Astrocyte of the hippocampus (primary cell): ENCODE data around the gene SMARCAL1.

Experiments used
- DNase-seq: peaks from one replicate; pipeline ENCODE4 v3.0.0; 2011; ENCODE audit warnings: low read depth, low spot score

Gene SMARCAL1

GRCh38 chr2:216426938-216427337 is 14.7 kb downstream of the SMARCAL1 start:
- DNase-seq, result peak; percentile 85

DNA sequence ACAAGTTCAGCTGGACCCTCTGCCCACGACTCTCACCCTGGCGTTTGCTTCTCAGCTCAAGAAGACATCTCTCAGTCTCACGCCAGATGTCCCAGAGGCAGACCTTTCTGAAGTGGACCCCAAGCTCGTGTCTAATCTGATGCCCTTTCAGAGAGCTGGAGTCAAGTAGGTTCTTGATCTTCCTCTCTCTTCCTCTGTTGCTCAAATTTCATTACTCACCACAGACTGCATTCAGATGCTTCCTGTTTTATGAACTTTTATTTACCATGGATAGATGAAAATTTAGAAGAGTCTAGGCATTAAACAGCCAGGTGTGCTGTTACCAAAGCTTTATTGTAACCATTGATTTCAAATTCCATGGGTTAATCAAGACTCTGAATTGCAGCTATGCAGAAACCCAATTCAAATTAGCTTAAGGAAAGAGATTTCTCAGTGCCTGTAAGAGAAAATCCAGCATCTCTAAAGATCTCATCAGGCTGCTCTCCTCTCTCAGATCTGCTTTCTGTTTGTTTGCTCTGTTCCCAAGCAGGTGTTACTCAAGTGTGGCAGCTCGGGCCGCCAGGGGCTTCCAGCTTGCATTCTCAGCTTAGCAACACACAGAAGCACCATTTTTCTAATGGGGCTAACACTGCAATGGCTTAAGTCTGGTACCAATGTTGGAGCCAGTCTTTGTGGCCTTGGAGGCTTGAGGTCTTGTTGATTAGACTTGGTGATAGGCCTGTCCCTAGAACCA is 16.5 kb downstream of the SMARCAL1 start:
- no peak for DNase-seq

DNA sequence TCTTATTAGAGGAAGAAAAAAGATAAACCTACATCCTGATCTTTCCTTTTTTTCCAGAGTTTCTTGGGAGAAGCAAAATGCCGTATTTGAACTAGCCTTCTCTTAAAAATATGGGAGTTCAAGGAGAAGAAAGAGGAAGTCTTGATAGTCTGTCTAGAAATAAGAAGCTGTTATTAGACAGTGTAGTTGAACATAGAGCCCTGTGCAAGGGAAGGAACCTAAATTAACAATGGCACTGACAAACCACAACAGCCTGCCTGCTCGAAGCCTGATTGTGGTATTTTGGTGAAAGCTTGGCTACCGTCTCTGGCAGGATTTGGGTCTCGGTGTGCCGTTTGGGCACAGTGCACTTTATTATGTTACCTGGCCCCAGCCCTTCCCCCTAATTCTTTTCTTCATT is 17.1 kb downstream of the SMARCAL1 start:
- DNase-seq, result no peak

GRCh38 chr2:216430811-216431530 is 18.7 kb downstream of the SMARCAL1 start:
- no peak for DNase-seq

- DNase-seq, result no peak
Observed at GRCh38 chr2:216431531-216431856, 19.2 kb downstream of the SMARCAL1 start.

DNA sequence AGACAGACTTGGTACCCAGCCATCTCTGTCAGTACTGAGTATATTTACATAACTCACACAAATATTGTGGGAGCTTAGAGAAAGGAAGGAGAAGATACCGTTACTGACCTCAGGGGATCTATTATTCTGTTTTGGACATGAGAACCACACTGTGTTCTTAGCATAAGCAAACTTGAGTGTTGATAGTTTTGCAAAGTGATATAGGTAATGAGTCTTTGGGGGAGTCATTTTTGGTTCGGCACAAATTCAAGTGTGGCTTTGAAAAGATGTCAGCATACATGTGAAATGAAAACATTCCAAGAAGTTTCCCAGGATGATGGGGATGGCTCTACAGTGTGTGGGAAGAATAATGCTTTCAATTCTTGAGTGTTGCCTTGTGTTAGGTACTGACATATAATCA is 24.1 kb downstream of the SMARCAL1 start:
- DNase-seq, result peak; percentile 60

DNA sequence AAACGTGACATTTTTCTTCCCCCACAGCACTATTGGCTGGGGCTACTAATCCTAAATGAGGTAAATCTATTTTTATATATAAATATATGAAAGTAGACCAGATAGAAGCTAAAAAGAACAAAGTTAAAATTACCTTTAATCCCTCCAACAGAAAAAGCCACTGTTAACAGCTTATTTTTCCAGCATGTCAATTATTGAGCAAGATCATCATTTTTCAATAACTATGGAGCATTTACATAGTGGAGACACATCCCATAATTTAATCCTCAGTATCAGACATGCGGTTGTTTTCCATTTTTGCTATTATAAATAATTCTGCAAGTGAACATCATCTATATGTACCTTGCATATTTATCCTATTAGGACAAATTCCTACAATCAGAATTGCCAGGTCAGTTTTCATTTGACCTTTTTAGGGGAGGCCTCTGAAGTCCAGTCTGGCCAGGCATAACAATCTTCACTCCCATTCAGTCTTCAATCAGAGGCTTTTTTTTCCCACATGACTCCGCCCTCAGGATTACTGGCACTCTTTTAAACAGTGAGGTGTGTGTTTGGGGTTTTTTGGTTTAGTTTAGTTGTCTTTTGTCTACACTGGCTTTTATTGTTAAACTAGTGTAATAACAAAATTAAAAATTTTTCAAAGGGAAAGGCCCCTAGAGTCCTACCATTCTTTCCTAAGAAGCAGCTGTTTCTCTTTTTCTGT is 29.2 kb downstream of the SMARCAL1 start:
- DNase-seq, result no peak

DNA sequence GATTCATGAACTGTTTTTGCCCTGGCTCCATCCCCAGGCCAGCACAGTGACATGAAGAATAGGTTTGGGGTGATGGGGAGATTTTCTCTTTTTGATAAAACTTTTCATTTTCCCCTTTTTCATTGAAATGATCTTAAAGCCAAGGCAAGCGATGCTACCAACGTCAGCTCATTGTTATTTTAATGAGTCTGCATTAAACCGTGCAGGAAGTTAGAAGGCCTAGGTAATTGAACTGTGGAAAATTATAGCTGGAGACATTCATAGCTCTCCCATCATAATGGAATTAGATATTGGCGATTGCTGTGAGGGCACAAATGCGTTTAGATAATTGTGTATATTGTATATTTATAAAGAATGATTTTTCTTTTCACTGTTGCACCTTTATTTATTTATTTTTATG is 33.2 kb downstream of the SMARCAL1 start:
- no peak for DNase-seq

DNA sequence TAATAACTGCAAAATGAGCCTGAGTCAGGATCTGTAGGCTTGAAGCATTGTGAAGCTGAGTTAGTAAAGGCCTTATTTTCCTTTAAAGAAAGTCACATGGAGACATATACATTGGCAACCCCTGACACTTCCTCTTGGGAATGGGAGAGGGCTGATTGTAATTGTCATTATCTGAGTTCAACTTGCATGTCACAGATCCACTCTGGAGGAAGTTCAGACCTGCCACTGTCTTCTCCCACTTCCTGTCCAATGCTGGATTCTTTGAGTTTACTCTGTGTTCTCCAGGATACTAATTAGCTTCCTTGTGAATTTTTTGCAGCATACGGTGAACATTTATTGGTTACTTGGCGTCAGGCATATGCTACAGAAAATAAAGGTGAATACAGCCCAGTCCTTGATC is 34.1 kb downstream of the SMARCAL1 start:
- DNase-seq, result no peak

DNA sequence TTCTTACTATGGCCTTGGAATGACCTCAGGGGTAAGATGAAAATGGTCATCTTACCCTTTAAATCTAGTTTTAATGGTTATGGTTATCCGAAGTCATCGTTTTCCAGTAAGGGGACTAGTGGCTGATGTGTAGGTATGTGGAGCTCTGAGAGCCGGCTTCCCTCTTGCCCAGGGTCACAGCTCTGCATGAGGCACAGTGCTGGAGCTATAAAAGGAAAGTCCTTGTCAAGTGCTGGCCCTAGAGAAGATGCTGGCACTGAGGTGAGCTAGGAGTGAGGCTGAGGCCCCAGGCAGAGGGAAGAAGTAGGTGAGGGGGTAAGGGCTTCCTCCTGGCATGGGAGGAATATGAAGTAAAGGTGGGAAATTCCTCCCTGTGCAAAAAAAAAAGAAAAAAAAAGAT is 35.0 kb downstream of the SMARCAL1 start:
- DNase-seq, result no peak

DNA sequence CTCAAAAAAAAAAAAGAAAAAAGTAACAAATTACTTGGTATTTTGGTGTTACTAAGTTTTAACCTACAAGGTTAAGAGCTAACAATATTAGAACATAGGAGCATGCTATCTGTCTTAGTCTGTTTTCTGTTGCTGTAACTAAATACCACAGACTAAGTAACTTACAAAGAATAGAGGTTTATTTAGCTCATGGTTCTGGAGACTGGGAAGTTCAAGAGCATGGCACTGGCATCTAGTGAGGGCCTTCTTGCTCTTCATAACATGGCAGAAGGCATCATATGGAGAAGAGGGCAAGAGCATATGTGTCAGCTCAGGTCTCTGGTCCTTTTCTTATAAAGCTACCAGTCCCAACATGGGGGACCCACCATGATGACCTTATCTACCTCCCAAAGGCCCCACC is 36.5 kb downstream of the SMARCAL1 start:
- no peak for DNase-seq

- no peak for DNase-seq
Observed at GRCh38 chr2:216450346-216450745, 38.1 kb downstream of the SMARCAL1 start.

DNA sequence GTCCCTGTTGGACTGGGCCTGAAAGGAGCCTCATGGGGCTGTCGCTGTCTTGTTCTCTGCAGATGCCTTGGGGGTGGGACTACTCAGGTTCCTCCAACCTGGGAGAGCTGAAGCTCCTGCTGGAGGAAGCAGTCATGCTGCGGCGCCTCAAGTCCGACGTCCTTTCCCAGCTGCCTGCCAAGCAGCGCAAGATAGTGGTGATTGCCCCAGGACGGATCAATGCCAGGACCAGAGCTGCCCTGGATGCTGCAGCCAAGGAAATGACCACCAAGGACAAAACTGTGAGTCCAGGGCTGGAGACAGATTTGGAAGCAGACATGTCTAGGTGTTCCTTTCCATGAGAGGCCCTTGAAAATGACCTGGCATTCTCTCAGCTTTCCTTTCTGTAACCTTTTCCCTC is 38.5 kb downstream of the SMARCAL1 start:
- DNase-seq, result no peak

- no peak for DNase-seq
Observed at GRCh38 chr2:216453955-216454614, 41.8 kb downstream of the SMARCAL1 start.

DNA sequence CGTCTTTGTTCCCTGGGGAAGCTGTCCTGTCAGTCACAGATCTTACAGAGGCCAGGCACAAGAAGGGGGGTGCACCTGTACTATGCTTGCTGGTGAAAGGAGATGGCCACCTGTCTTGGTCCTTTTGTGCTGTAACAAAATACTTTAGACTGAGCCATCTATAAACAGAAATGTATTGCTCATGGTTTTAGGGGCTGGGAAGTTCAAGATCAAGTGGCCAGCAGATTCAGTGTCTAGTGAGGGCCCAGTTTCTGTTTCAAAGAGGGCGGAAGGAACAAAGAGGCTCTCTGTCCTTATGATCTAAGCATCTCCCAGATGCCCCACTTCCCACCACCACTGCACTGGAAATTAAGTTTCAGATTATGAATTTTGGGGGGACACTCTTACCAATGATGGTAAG is 50.9 kb downstream of the SMARCAL1 start:
- no peak for DNase-seq

GRCh38 chr2:216464104-216464720 is 51.9 kb downstream of the SMARCAL1 start:
- DNase-seq, result no peak

DNA sequence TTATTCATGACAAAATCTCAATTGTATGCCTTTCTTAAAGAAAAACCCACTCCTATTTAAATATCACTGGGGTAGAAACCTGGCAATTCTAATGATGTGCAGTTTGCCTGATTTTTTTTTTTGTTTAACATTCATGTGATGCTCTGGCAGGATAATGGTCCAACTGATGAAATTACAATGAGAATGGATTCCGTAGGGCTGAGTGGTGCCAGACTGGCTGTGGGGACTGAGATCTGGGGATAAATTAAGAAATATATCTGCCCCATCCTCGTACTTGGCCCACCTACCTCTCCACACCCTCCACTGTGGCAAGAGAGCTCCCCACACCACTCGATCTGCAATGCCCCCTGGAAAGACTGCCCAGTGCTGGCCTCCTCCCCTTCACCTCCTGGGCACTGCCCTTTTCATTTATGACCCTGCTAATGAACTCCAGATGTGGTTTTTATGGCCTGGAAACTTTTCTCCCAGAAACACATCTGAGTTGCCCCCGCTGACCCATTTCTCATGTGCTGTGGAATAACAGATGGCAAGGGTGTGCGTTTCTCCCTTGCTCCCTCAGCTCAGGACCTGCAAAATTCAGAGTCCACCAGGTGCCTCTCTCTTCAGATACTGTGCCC is 53.4 kb downstream of the SMARCAL1 start:
- no peak for DNase-seq

DNA sequence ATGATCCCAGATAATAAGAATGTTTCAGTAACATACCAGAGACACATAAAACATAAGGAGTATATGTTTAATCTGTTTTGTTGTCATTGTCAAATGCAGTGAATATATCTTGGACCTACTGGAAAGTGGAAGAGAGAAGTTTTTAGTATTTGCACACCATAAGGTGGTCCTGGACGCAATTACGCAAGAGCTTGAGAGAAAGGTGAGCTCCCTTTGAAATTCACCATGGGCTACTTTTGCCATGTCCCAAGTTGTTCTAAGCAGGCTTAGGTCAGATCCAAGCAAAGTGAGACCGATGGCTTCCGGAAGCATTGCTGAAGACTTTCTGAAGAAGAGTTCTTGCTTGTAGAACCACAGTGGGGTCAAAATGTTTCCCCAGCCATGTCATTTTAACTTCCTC is 55.6 kb downstream of the SMARCAL1 start:
- DNase-seq, result no peak

DNA sequence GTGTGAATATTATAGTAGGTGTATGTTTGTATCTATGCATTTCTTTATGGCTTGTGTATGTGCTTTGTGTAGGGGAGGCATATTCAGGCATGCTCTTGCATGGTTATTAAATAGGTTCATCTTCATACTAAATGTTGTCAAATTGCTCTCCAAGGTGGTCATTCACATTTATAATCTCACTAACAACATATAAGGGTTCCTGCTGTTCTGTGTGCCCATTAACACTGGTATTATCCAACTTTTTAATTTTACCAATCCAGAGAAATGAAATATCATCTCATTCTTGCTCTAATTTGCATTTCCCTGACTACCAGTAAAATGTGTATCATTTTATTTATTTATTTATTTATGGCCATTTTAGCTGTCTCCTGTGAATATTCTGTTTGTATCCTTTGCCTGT is 57.4 kb downstream of the SMARCAL1 start:
- DNase-seq, result no peak

- DNase-seq, result no peak
Observed at GRCh38 chr2:216473187-216473586, 60.9 kb downstream of the SMARCAL1 start.

DNA sequence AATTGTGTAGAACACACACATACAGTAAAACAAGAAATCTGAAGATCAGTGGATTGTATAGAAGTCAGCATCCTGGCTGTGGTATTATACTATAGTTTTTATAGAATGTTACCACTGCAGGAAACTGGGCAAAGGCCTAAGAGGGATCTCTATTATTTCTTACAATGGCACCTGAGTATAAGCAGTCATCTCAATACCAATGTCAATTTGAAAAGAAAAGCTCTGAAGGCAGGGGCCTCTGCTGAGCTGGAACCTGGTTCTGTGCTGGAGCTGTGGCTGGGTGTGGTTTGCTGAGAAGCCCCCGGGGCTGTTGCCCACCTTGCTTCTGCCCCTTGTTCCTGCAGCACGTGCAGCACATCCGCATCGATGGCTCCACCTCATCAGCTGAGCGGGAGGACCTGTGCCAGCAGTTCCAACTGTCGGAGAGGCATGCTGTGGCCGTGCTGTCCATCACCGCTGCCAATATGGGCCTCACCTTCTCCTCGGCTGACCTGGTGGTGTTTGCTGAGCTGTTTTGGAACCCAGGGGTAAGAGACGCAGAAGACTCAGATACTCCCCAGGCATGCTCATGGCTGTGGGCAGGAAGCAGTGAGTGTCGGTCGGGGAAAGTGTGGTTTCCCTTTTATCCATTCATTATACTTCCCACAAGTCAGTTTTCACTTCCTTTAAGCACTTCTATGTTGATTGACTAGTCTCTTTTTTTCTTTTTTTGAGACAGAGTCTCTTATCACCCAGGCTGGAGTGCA is 62.8 kb downstream of the SMARCAL1 start:
- DNase-seq, result no peak
